Common myeloid progenitor, CD34-positive (primary cell): ENCODE results near the gene PKMYT1.

Experiments used
- CTCF ChIA-PET: fragments of 350-600 bp; sonication (Branson Sonifier 250); formaldehyde crosslinking; loops from one replicate; lab custom pipeline; 2021; ENCODE audit warnings: antibody characterized with exemption; lab: Charles Lee
- POLR2A ChIA-PET: fragments of 350-600 bp; sonication (Branson Sonifier 250); formaldehyde crosslinking; loops from one replicate; lab custom pipeline; 2021; ENCODE audit warnings: antibody characterized with exemption; lab: Charles Lee
- DNase-seq, 3 donors: peaks; one replicate each; pipeline versions ENCODE4 v3.0.0 to v3.0.0-alpha.2; 2013
- H3K27ac ChIP-seq, 2 experiments: 1 replicate in 1 of 2; 2 replicates in 1 of 2; pipeline ENCODE4 v1.7.0; 2013; ENCODE audit warnings: inconsistent platforms in 2 of 2, low read length in 2 of 2, mild to moderate bottlenecking in 2 of 2, low read depth in 1 of 2, moderate library complexity in 1 of 2; ENCODE audit not compliant: severe bottlenecking in 2 of 2, insufficient read depth in 1 of 2, poor library complexity in 1 of 2
- H3K27me3 ChIP-seq, 5 experiments: replicated peaks in 2 of 5; 1 replicate in 3 of 5; 2 replicates in 2 of 5; pipeline versions ENCODE4 v1.6.1 to v1.7.0; 2013; ENCODE audit warnings: low read length in 4 of 5, mild to moderate bottlenecking in 2 of 5, moderate library complexity in 2 of 5, inconsistent platforms in 1 of 5; ENCODE audit not compliant: insufficient read depth in 5 of 5, control insufficient read depth in 4 of 5
- H3K36me3 ChIP-seq, 4 experiments: 1 replicate in 2 of 4; 2 replicates in 2 of 4; pipeline versions ENCODE4 v1.6.1 to v1.7.0; 2013; ENCODE audit warnings: low read length in 3 of 4, control low read depth in 1 of 4, mild to moderate bottlenecking in 1 of 4; ENCODE audit not compliant: control insufficient read depth in 4 of 4, insufficient read depth in 4 of 4
- H3K4me1 ChIP-seq, 4 experiments: 1 replicate in 3 of 4; 2 replicates in 1 of 4; pipeline versions ENCODE4 v1.6.1 to v1.7.1; 2013; ENCODE audit warnings: low read length in 3 of 4, mild to moderate bottlenecking in 3 of 4, control low read depth in 1 of 4, inconsistent platforms in 1 of 4, moderate library complexity in 1 of 4; ENCODE audit not compliant: control insufficient read depth in 4 of 4, insufficient read depth in 4 of 4; ENCODE audit errors: control extremely low read depth in 1 of 4
- H3K4me3 ChIP-seq, 7 experiments: 1 replicate in 4 of 7; 2 replicates in 3 of 7; pipeline versions ENCODE4 v1.5.1 to v1.7.0; 2013; ENCODE audit warnings: mild to moderate bottlenecking in 7 of 7, low read length in 6 of 7, moderate library complexity in 6 of 7, inconsistent platforms in 2 of 7, low read depth in 2 of 7, control low read depth in 1 of 7; ENCODE audit not compliant: insufficient read depth in 4 of 7, control insufficient read depth in 1 of 7; ENCODE audit errors: extremely low read depth in 1 of 7
- H3K9me3 ChIP-seq, 5 experiments: 1 replicate in 4 of 5; 2 replicates in 1 of 5; pipeline versions ENCODE4 v1.6.1 to v1.7.1; 2013; ENCODE audit warnings: low read length in 4 of 5, mild to moderate bottlenecking in 2 of 5, inconsistent platforms in 1 of 5, low read depth in 1 of 5, moderate library complexity in 1 of 5; ENCODE audit not compliant: control insufficient read depth in 4 of 5, insufficient read depth in 2 of 5; ENCODE audit errors: control extremely low read depth in 1 of 5
- WGBS: methylation state at CpG from one replicate; pipeline ENCODE4 v1.1.5; 2013; ENCODE audit not compliant: insufficient coverage; 5-methylcytosine and 5-hydroxymethylcytosine counted together

The PKMYT1 gene

GRCh38 chr16:2963723-2964474, 16.3 kb downstream of the PKMYT1 start, which contains the start of gene KREMEN2:
KREMEN2 (plus strand) TSS chr16:2964275; CDS start chr16:2964521, 246 bp downstream.
- ChIA-PET POLR2A (no interaction called here), CTCF (interaction anchor here (2.8 kb wide), 1 partner anchor 9 kb away, joined by 13 read pairs; no protein-coding TSS in a partner anchor)
- H3K4me1 ChIP-seq = peaks cover 0 to 59% (median 44%) of the 10 kb centered on the region in 4 experiments
- DNase-seq = no peak
- no peaks in the 10 kb centered on the region for H3K9me3 ChIP-seq
- H3K27ac ChIP-seq = no peak within 1 kb of the TSS
- 0% methylated on average over 47 of the region's 60 CpGs for WGBS
- H3K27me3 ChIP-seq = peaks cover 0 to 71% (median 31%) of the 10 kb centered on the region in 5 experiments
- no peaks in the 10 kb centered on the region for H3K36me3 ChIP-seq
- H3K4me3 ChIP-seq = peak within 1 kb of the TSS in 6 of 7 experiments; percentile 42 to 66 (median 54)

- H3K4me1 ChIP-seq = peaks cover 0 to 52% (median 38%) of the 10 kb centered on the region in 4 experiments
- 2% methylated on average over 22 of the region's 40 CpGs for WGBS
- ChIA-PET CTCF (interaction anchor here (1.1 to 2.8 kb wide), 3 partner anchors 10 to 36 kb away, joined by 4 to 13 read pairs (median 8); no protein-coding TSS in a partner anchor), POLR2A (no interaction called here)
- peak overlapping the region in 4 of 7 experiments; percentile 42 to 66 (median 58) for H3K4me3 ChIP-seq
- no peaks in the 10 kb centered on the region for H3K9me3 ChIP-seq
- H3K36me3 ChIP-seq = no peaks in the 10 kb centered on the region
- peak in 2 of 3 donors; percentile 47 to 52 for DNase-seq
- H3K27ac ChIP-seq = no peak overlapping the region
- peaks cover 0 to 65% (median 30%) of the 10 kb centered on the region in 5 experiments for H3K27me3 ChIP-seq
Measured at GRCh38 chr16:2963074-2963722, 17.0 kb downstream of the PKMYT1 start.

DNA sequence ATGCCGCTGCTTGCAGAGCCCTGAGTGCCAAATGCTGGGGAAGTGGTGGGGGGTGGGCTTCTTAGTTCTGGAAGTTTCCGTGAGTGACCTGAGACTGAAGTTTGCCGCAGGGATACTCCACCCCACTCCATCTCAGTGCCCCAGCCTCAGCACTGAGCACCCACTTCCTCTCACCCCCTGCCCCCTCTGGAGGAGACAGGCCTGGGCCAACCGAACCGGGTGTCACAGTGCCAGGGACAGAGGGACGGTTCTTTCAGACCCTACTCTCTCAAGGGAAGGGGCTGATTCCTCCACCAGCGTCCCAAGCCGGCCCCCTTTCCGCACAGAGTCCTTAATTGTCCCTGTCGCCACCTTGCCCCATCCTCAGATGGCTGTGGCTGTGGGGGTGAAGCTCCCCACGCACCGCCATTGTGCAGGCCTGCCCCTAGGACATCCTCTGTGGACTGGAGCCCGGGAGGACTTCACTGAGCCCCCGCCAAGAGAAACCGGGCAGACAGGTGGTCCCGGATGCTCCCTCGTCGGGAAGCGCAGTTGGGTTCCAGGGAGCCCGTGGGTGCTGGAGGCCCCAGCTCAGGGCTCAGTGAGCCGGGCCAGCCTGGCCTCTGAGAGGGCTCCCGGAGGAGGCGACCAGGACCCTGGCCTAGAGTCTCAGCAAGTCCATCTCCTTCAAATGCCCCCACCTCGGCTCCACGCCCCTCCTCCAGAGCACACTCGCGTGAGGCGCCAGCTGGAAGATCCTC, 17.7 kb downstream of the PKMYT1 start:
- no peak for DNase-seq
- Histone ChIP-seq H3K4me1 (peaks cover 0 to 46% (median 35%) of the 10 kb centered on the region in 4 experiments), H3K9me3 (no peaks in the 10 kb centered on the region), H3K4me3 (no peak overlapping the region), H3K27me3 (peaks cover 0 to 58% (median 24%) of the 10 kb centered on the region in 5 experiments), H3K36me3 (no peaks in the 10 kb centered on the region), H3K27ac (no peak overlapping the region)
- POLR2A ChIA-PET = no interaction called here
- WGBS = 38% methylated on average over 20 of the region's 28 CpGs
- CTCF ChIA-PET = interaction anchor here (1.1 to 2.8 kb wide), 6 partner anchors 10 to 35 kb away, joined by 3 to 13 read pairs (median 4); no protein-coding TSS in a partner anchor

- peaks cover 0 to 38% (median 18%) of the 10 kb centered on the region in 5 experiments for H3K27me3 ChIP-seq
- CTCF ChIA-PET = interaction anchor here (0.7 to 1.9 kb wide), 7 partner anchors 10 to 1337 kb away, joined by 3 to 6 read pairs (median 3); no protein-coding TSS in a partner anchor
Measured at GRCh38 chr16:2960183-2961010, 19.8 kb downstream of the PKMYT1 start.

GRCh38 chr16:2959206-2959605, 21.0 kb downstream of the PKMYT1 start:
- peaks cover 0 to 27% (median 16%) of the 10 kb centered on the region in 5 experiments for H3K27me3 ChIP-seq
- ChIA-PET POLR2A (no interaction called here), CTCF (interaction anchor here (0.8 to 1.9 kb wide), 6 partner anchors 11 to 120 kb away, joined by 3 to 6 read pairs (median 4); no protein-coding TSS in a partner anchor)
- 96% methylated on average over 9 of the region's 10 CpGs for WGBS
- no peak for DNase-seq
- H3K27ac ChIP-seq = no peak overlapping the region
- H3K4me3 ChIP-seq = no peak overlapping the region
- H3K36me3 ChIP-seq = no peaks in the 10 kb centered on the region
- H3K9me3 ChIP-seq = no peaks in the 10 kb centered on the region
- H3K4me1 ChIP-seq = peaks cover 0 to 45% (median 39%) of the 10 kb centered on the region in 4 experiments

More at GRCh38 chr16:2960183-2961010, 19.8 kb downstream of the PKMYT1 start:
- POLR2A ChIA-PET = no interaction called here
- H3K4me3 ChIP-seq = no peak overlapping the region
- no peak for DNase-seq
- no peaks in the 10 kb centered on the region for H3K36me3 ChIP-seq
- peaks cover 0 to 46% (median 39%) of the 10 kb centered on the region in 4 experiments for H3K4me1 ChIP-seq
- H3K27ac ChIP-seq = no peak overlapping the region
- no peaks in the 10 kb centered on the region for H3K9me3 ChIP-seq
- 89% methylated on average over 14 of the region's 17 CpGs for WGBS

- DNase-seq = no peak
- POLR2A ChIA-PET = no interaction called here
- Histone ChIP-seq H3K9me3 (no peaks in the 10 kb centered on the region), H3K27me3 (peaks cover 0 to 2% (median 0%) of the 10 kb centered on the region in 5 experiments), H3K4me1 (peaks cover 0 to 29% (median 25%) of the 10 kb centered on the region in 4 experiments), H3K4me3 (peak overlapping the region in 3 of 7 experiments; percentile 57 to 76 (median 72)), H3K27ac (no peak overlapping the region), H3K36me3 (peaks cover 0 to 13% (median 0%) of the 10 kb centered on the region in 4 experiments)
- 97% methylated on average over 4 of the region's 11 CpGs for WGBS
- CTCF ChIA-PET = interaction anchor here (0.7 to 2.4 kb wide), 7 partner anchors 9 to 136 kb away, joined by 3 to 11 read pairs (median 5); no protein-coding TSS in a partner anchor
Measured at GRCh38 chr16:2956579-2956956, 23.7 kb downstream of the PKMYT1 start.
